HG03095 (cell line): Measurements from ENCODE around the gene NR2F1-AS1.
A peak's percentile ranks its signal among the peaks of the same experiment; 100 is the strongest.

Source experiments
- ATAC-seq: cut with Tn5 transposase; IDR thresholded peaks from one replicate; pipeline ENCODE4 v1.9.1; 2021; ENCODE audit warnings: moderate library complexity; ENCODE audit not compliant: unreplicated experiment

Gene NR2F1-AS1

DNA sequence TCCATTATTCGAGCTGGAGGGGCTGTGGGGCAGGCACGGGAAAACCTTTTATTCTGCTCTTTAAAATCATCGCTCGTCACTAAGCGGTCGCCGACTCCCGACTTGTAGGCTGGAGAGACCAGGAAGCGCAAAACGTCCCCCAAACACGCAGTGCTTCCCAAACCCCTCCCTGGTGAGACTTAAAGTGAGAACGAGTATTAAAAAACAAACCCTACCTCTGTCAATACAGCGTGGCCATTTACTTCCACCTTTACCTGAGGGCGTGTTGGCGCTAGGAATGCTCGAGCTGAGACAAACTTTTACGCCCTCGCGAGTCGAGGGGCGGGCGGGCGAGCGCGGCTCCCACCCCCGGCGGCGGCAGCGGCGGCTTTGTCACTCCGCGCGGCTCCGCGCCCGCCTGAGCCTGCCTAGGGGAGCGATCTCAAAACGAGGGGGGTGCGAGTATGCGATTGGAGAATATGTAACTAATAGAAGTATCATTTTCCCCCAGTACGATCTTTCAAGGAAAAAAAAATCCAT, at the start of gene NR2F1-AS1:
TSS of gene NR2F1-AS1 (minus strand) at position 293 of the 519 bp plus-strand sequence.
- peak; percentile 27 for ATAC-seq

- no peak for ATAC-seq
Observed at GRCh38 chr5:93626801-93627200, 45.8 kb upstream of the NR2F1-AS1 start.

GRCh38 chr5:93623153-93623552, 42.1 kb upstream of the NR2F1-AS1 start:
- no peak for ATAC-seq

DNA sequence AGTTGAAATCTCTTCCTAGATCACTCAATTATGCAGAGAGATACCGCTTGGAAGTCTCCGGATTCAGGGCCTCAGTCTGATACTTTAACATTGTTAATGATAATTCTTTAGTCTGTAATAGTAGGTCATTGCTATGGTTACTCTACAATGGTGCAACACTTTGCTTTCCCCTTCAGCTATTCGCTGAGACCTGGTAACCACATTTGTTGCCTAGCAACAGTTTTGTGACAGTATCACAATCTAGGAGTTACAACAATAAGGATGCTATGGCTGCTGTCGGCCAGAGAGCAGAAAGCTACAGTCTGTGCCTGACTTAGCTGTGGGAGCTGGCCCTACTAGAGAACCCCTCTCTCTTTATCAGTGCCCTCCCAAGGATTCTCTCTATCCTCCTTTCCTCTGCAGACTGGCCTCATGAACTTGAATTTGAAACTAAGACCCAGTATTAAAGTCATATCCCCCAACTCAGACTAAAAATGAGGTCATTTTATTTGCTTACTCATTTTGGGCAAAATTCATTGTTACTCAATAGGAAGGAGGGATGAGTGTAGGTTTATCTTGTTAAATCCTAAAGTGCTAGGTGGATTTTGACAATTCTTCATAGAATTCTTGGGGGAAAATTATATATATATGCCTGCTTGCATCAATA, 41.3 kb upstream of the NR2F1-AS1 start:
- no peak for ATAC-seq

- no peak for ATAC-seq
Observed at GRCh38 chr5:93621327-93621798, 40.3 kb upstream of the NR2F1-AS1 start.

DNA sequence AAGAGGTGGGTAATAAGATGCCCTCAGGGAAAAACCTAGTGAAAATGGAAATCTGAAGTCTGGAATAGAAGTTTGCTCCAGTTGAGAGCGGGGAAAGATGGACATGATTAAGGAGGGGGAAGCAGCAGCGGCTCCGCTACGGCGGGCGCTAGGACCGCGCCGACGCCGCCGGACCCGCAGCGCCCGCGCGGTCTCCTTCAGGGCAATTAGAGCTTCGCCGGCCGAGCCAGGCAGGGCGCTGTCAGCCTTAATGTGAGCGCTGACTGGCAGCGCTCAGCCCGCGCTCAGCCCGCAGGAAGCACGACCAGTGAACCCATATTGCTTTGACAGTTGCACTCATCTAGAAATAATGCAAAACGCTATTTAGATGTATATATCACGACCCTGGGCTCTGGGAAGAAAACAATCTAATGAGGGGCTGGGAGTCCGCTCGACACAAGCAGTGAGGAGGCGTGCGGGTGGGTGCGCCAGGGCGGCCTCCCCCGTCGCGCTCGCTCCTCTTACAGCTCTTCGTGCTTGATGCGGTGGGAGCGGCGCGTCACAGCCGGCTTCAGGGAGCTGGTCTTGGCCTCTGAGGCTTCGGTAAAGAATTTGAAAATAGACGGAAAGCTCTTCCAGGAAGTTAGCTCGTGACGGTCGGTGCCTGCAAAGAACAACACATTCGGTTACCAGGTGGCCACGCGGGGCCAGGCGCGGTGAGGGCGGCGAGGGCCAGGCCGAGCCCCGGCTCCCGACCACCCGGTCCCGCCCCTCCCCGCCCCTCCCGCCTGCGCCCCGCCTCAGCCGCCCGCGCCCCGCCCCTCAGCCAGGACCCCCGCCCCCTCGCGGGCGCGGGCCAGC, 39.7 kb upstream of the NR2F1-AS1 start:
- peak; percentile 99 for ATAC-seq

DNA sequence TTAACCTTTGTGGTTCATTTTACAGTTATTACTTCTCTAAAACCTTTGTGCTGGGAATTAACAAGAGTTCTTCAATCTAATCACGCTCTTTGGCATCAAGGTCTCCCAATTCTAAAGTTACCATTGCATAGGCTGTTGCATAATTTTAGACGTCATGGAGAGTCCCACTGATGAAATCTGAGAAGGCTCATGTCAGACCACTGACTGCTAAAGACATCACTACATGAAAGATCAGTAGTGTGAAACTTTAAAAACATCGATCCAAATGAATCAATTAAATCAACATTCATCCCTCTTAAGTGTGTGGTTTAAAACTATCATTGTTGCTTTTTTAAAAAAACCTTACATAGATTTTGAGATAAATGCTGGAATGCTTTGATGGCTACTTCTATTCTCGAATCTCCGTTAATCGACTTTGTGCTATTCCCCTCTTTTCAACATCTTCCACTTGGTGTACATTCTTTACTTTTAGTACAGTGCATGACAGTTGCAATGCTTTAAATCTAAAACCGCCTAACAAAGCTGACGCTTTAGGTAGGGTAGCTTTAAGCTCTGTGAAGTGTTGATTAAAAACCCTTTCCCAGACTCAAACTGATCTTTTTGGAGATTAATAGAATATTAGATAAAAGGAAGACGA, 35.6 kb upstream of the NR2F1-AS1 start:
- ATAC-seq = no peak

- no peak for ATAC-seq
Observed at GRCh38 chr5:93612855-93613243, 31.8 kb upstream of the NR2F1-AS1 start.

DNA sequence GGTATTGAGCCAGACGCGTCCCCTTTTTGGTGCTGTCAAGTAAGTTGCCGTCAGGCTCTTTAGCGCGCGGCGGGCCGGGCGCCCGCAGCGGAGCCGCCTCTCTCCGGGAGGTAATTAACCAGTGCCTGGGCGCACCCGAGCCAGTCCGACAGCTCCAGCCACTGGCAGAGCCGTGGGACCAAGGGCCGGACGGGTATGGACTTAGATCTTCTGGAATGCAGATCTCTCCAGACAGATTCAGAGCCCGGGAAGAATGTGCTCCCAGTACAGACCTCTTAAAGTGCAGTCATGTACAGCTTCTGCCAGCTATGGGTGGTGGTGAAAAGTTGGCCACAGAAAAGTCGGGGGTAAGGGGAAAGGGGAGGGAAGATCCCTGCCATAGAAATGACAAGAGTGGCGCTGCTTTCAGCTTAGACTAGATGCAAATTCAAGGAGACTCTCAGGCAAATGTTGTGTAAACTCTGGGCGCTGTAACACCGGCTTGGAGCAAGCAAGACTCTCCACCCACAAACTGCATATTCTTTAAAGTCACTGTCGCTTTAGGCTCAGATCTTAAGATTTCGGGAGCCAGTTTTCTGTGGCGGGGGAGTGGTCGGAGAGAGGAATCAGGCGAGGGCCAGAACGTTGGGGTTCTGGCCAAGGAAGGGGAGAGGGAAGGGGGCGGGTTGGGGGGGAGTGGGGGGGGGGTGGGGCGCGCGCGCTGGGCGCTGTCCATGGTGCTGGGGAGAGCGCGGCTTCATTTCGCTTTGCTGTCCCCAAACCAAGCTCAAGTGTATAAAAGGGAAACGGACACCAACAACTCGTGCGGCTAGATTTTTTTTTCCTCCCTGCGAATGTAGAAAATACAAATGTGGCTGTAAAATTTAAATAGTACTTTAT, 31.2 kb upstream of the NR2F1-AS1 start:
- ATAC-seq = no peak

DNA sequence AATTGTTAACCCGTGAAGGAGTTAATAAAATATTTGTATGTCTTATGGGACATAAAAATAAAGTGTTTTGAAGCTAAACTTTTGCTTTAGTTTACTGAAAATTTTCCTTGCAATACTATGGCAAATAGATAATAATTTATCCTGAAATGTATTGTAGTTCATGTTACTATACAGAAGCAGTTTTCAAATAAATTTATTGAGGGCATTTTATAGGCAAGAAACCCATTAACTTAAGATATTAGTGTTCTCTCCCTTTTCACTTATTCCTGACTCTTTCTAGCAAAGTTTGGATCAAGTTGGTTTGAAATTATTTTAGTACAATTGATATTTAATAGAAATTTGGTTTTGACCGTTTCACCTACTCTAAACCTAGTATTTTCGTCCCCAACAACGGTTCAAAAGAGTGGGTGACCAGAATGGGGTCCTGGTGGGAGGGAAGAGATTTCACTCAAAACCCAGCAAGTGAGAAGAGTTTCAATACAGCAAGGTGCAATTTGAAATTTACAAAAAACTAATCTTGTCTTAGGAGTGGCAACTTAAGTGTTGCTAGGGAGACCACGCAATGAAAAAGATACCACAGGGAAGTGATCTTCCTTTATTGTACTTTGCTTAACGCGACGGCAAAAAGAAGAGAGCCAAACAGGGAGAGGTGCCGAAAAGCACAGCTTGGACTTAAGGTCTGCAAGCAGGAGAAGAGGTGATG, 30.4 kb upstream of the NR2F1-AS1 start:
- no peak for ATAC-seq

DNA sequence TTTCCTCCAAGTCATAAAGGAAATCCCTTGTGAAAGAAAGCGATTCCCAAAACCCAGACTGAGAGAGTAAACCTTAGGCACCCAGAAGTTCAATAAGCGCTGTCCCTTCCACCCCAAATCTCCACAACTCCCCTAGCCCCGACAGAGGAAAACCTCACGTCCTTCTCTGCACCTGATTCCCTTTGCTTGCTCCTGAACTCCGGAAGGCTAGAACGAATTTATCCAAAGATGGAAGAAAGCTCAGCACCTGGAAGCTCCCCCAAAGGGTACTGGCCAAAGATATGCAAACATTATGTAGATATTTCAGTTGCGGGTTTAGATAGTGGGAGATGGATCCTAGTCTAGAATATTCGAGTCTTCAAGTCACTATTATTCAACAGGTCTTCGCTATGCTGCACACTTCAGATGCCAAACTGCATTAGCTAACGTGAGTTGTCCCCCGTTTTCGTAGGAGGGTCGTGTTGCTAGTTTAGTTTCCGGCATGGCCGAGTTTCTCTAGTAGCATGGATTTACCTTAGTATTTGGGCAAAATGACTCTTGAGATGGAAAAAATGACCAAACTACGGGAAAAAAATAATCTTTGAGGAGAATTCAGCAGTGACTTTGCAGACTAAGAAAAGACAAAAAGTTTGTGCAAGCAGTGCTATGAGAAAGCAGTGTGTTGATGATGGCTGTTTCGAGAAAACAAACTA, 29.7 kb upstream of the NR2F1-AS1 start:
- ATAC-seq = no peak

- ATAC-seq = no peak
Observed at GRCh38 chr5:93609762-93610161, 28.7 kb upstream of the NR2F1-AS1 start.

- no peak for ATAC-seq
Observed at GRCh38 chr5:93608855-93609254, 27.8 kb upstream of the NR2F1-AS1 start.

DNA sequence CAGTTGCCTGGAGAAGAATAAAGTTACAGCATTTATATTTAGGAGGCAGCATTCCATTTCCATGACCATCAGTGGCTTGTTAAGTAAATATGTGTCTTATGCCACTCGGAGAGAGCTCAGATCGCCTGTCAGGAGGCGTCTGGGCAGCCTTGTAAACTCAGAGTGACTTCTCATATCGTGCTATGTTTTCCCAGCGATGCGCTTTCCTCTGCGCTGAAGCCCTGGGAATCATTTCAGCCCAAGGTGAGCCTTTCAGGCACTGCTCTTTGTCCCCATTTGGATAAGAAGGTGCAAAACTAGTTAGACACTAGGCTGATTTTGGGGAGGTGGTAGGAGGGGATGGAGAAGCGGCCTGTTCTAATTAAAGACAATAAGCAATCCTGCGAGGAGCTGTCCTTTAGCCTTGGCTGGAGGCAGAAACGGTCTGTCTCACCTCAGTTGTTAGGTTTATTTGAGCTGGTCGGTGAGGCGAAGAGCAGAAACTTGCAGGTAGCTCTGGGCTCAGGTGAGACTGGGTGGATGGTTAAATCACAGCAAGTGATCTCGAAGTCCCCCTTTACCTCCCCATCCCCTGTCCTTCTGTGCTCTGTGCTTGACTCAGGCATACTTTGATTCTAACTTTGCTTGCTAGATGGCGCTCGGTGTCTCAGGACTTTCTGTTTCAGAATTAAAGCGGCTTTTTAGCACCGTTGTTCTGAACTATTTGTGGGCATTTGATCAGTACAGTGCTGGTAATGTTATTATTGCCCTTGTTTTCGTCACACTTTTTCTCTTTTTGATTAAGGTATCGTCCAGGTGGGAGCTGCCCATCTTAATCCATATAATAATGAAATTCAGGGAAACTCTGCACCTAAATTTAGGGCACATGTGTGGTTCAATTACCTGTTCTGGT, 26.6 kb upstream of the NR2F1-AS1 start:
- peak; percentile 74 for ATAC-seq

DNA sequence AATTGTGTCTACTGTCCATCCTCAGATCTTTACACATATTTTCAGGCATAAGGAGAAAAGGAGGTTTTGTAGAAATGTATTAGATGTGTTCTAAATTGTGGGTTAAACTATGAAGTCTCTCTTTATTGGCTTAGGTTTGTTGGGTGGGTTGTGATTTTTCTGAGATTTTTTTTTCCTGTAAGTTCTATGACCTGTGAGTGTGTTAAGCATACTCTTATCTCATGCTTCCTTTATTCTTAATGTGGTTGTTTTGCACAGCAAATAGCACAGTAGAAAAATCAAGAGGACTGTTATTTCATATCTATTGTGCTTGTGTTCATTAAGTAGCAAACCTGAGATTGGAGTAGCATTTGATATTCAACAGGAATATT, 25.3 kb upstream of the NR2F1-AS1 start:
- no peak for ATAC-seq

DNA sequence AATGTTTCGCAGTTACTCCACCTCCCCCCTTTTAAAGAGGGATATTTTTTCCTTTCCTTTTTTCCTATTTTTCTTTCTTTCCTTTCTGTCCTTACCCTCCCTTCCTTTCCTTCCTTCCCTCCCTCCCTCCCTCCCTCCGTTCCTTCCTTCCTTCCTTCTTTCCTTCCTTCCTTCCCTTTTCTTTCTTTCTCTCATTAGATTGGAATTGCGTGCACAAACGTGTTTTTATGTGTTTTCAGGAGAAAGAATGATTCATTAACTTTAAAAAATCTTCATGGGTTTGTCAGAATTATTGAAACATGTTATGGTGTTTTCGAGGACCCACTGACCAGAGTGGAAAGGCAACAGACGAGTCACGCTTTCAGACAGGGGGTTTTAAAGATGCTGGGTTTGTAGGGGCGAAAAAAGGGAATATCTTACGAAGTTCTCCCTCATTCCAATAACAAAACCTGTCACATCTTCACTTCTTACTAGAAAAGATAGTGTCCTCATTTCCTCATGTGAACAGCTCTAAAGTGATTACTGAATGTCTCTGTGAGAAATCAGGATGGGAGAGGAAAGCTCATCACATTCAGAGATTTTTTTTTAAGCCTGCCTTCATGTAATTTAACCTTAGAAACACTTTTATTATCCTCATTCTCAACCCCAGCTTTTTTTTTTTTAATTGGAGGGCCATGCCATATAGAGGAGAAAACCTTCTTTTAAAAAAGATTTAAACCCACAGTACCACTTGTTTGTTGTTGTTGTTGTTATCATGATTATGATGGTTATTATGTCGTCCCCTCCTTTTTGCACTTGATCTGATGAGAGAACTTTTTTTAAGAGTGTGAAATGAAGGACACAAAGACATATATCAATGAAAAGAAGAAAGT, 23.9 kb upstream of the NR2F1-AS1 start:
- no peak for ATAC-seq

- no peak for ATAC-seq
Observed at GRCh38 chr5:93603793-93604643, 23.0 kb upstream of the NR2F1-AS1 start.
